Measurements from ENCODE around the gene AMACR. TPM values are rescaled to one million over a fixed set of nuclear protein-coding genes. Genes with fewer than 3 reads are reported as not detected.

Gene AMACR
- total and polyA plus RNA-seq, 9 of the 15 experiments (the other 6 are each of a cell fraction or from before 2014, with no cell fraction given) = 0.72 to 4.6 (median 4.0) TPM

DNA sequence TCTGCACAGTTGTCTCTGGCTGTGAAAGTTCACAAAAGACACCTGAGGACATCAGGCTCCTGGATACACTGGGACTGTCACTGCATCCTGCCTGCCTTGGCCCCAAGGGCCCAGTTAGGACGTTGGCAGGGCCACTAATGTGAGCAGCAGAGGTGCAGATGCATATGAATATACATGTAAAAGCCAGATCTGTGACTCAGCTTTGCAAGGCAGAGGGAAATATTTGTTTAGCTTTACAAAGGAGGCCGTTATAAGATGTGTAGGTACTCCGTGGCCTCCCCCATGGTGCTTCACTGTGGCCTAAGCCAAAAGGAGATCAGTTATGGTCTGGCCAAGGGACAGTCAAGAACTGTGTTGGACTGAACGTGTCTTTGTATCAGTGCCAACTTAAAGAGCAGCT, 39.3 kb upstream of the AMACR start:
- H3K9me3 ChIP-seq (replicated peaks; ENCODE audit: control insufficient read depth, insufficient read depth, low read depth, low read length) = no peaks in the 10 kb centered on the region
- in situ Hi-C loops (cut with MboI) = no loop called here
- ChIA-PET CTCF (ENCODE audit: low intra/inter-chr PET ratio) (interaction anchor here (0.7 kb wide), 1 partner anchor 113 kb away, joined by 3 read pairs; no protein-coding TSS in a partner anchor), POLR2A (no interaction called here)
- no peak overlapping the region for H2AFZ ChIP-seq (ENCODE audit: low read depth, low read length)
- WGBS (ENCODE audit: insufficient coverage, low coverage, missing lambda C conversion rate) = 6% methylated on average over 4 of the region's 4 CpGs
- H3K9me1 ChIP-seq (ENCODE audit: control insufficient read depth, insufficient read depth, low read length) = no peaks in the 10 kb centered on the region
- H3K27ac ChIP-seq (ENCODE audit: extremely low read depth, low read depth, low read length) = no peak overlapping the region
- no peak overlapping the region for H3K9ac ChIP-seq (ENCODE audit: insufficient read depth in 1 of 2, low read depth in 2 of 2, low read length in 2 of 2)
- H3K79me2 ChIP-seq (ENCODE audit: control insufficient read depth, insufficient read depth, low read length) = no peaks in the 10 kb centered on the region
- TF ChIP-seq CXXC5 (CRISPR knock-in tag; IDR thresholded peaks at IDR 0.05) (no peak), ZNF644 (tag; IDR thresholded peaks at IDR 0.05; ENCODE audit: low read depth) (no peak), CHAMP1 (IDR thresholded peaks at IDR 0.05) (no peak), ARID3B (CRISPR knock-in tag; IDR thresholded peaks at IDR 0.05; ENCODE audit: borderline replicate concordance) (no peak), AFF1 (IDR thresholded peaks at IDR 0.05; ENCODE audit: low read depth in 1 of 2, partially characterized antibody in 2 of 2) (no peak), KLF10 (CRISPR knock-in tag; IDR thresholded peaks at IDR 0.05) (no peak), HSF4 (CRISPR knock-in tag; IDR thresholded peaks at IDR 0.05; ENCODE audit: borderline replicate concordance) (no peak), PRPF4 (IDR thresholded peaks at IDR 0.05; ENCODE audit: insufficient read depth, low read depth, low read length, poor library complexity, severe bottlenecking) (no peak), SMAD3 (CRISPR knock-in tag; conservative IDR thresholded peaks at IDR 0.05) (no peak), MITF (IDR thresholded peaks at IDR 0.05) (no peak), ETS1 (conservative IDR thresholded peaks at IDR 0.05; ENCODE audit: control insufficient read depth, low read depth, low read length) (no peak)
- no peaks in the 10 kb centered on the region for H3K36me3 ChIP-seq (ENCODE audit: control insufficient read depth, insufficient read depth, low read length)
- no TSS peak for BruUV-seq (replicated peaks)
- no peaks in the 10 kb centered on the region for H3K4me1 ChIP-seq (replicated peaks in 1 of 2; ENCODE audit: control insufficient read depth in 2 of 2, insufficient read depth in 2 of 2, low read length in 2 of 2)
- FAIRE-seq (no peak), DNase-seq (ENCODE audit: extremely low read depth in 1 of 4, low spot score in 3 of 4) (no peak), ATAC-seq (no peak)
- intact Hi-C loops (cut with micrococcal nuclease) = no loop called here
- 0 out of 2 replicates have a peak, but pooled peaks cover 4% of the 10 kb centered on the region for H4K20me1 ChIP-seq (replicated peaks; ENCODE audit: control insufficient read depth, insufficient read depth, low read length)
- H3K4me2 ChIP-seq (ENCODE audit: insufficient read depth, low read length) = no peak overlapping the region
- peaks cover 4 to 9% of the 10 kb centered on the region in 2 experiments; a peak in 1 of 5 replicates for H3K27me3 ChIP-seq (ENCODE audit: control insufficient read depth in 2 of 2, insufficient read depth in 2 of 2, low read length in 2 of 2)
- no peak overlapping the region for H3K4me3 ChIP-seq

Data from K562 (cell line).